Loucy (cell line): ENCODE data around the gene SCAF1.

Experiments used
- H2AFZ ChIP-seq: fragments of 200-600 bp; sonication (generic); 2 replicates; pipeline ENCODE4 v1.6.0; 2016; ENCODE audit warnings: antibody characterized with exemption, mild to moderate bottlenecking, low read length, moderate library complexity
- H3F3A ChIP-seq: fragments of 200-600 bp; 2 replicates; pipeline ENCODE4 v1.6.0; 2016; ENCODE audit warnings: antibody characterized with exemption, low read depth, mild to moderate bottlenecking
- H3K27me3 ChIP-seq: fragments of 200-600 bp; sonication (generic); 2 replicates; pipeline ENCODE4 v1.6.1; 2014; ENCODE audit warnings: low read length, mild to moderate bottlenecking; ENCODE audit not compliant: insufficient read depth, poor library complexity, severe bottlenecking
- H3K36me3 ChIP-seq: fragments of 200-600 bp; sonication (generic); 2 replicates; pipeline ENCODE4 v1.6.1; 2016; ENCODE audit warnings: low read length; ENCODE audit not compliant: insufficient read depth
- H3K4me1 ChIP-seq: fragments of 200-600 bp; sonication (generic); 2 replicates; pipeline ENCODE4 v1.5.1; 2014; ENCODE audit warnings: low read length, mild to moderate bottlenecking; ENCODE audit not compliant: insufficient read depth, poor library complexity, severe bottlenecking
- H3K4me2 ChIP-seq: fragments of 200-600 bp; sonication (generic); 2 replicates; pipeline ENCODE4 v1.6.0; 2014; ENCODE audit warnings: antibody characterized with exemption, low read length, low read depth, mild to moderate bottlenecking; ENCODE audit not compliant: poor library complexity, severe bottlenecking
- H3K4me3 ChIP-seq: fragments of 200-600 bp; sonication (generic); 2 replicates; pipeline ENCODE4 v1.5.1; 2014; ENCODE audit warnings: low read length, mild to moderate bottlenecking, mixed read lengths; ENCODE audit not compliant: poor library complexity, severe bottlenecking
- H3K79me2 ChIP-seq: fragments of 200-600 bp; sonication (generic); 2 replicates; pipeline ENCODE4 v1.6.1; 2014; ENCODE audit warnings: low read length; ENCODE audit not compliant: insufficient read depth
- H3K9ac ChIP-seq: fragments of 200-600 bp; sonication (generic); 2 replicates; pipeline ENCODE4 v1.6.0; 2014; ENCODE audit warnings: mild to moderate bottlenecking, low read depth, low read length, moderate library complexity; ENCODE audit not compliant: poor library complexity, severe bottlenecking
- H3K9me2 ChIP-seq: fragments of 200-600 bp; sonication (generic); replicated peaks from 2 replicates; pipeline ENCODE4 v1.6.1; 2016; ENCODE audit warnings: low read depth, low read length, mixed read lengths
- H3K9me3 ChIP-seq: fragments of 200-600 bp; sonication (generic); 2 replicates; pipeline ENCODE4 v1.6.1; 2014; ENCODE audit warnings: mild to moderate bottlenecking, antibody characterized with exemption, low read length, low read depth; ENCODE audit not compliant: insufficient read depth
- H4K20me1 ChIP-seq: fragments of 200-600 bp; sonication (generic); 2 replicates; pipeline ENCODE4 v1.6.0; 2014; ENCODE audit warnings: antibody characterized with exemption, low read length, mild to moderate bottlenecking; ENCODE audit not compliant: insufficient read depth, poor library complexity, severe bottlenecking
- CTCF ChIP-seq: fragments of 200-600 bp; sonication (generic); conservative IDR thresholded peaks from 2 replicates; pipeline ENCODE4 v1.5.1; 2014; ENCODE audit warnings: mild to moderate bottlenecking, antibody characterized with exemption, low read length
- EZH2phosphoT487 ChIP-seq: fragments of 200-600 bp; IDR thresholded peaks from 2 replicates; pipeline ENCODE4 v1.6.1; 2018; ENCODE audit warnings: antibody characterized with exemption, mild to moderate bottlenecking, moderate library complexity, borderline replicate concordance

The SCAF1 gene

GRCh38 chr19:49677901-49678674 lies 36.1 kb downstream of the SCAF1 start:
- Histone ChIP-seq H3K9ac (peak overlapping the region; percentile 94), H3K4me3 (peak overlapping the region; percentile 99), H4K20me1 (peaks cover 46% of the 10 kb centered on the region), H3K4me2 (peak overlapping the region; percentile 82), H3K27me3 (peaks cover 4% of the 10 kb centered on the region), H3K79me2 (peaks cover 50% of the 10 kb centered on the region), H3K36me3 (peaks cover 20% of the 10 kb centered on the region; the same call in 1 of the 2 replicates), H3K9me3 (no peaks in the 10 kb centered on the region), H3F3A (peaks cover 3% of the 10 kb centered on the region; the same call in 1 of the 2 replicates), H3K9me2 (no peaks in the 10 kb centered on the region), H2AFZ (no peak overlapping the region), H3K4me1 (peaks cover 28% of the 10 kb centered on the region)
- peak; percentile 79 for TF ChIP-seq CTCF
- TF ChIP-seq EZH2phosphoT487, result no peak

GRCh38 chr19:49678985-49679770 lies 37.2 kb downstream of the SCAF1 start:
- Histone ChIP-seq H3K79me2 (peaks cover 50% of the 10 kb centered on the region), H3K9ac (no peak overlapping the region), H3K27me3 (peaks cover 4% of the 10 kb centered on the region), H3K36me3 (peaks cover 29% of the 10 kb centered on the region; the same call in 1 of the 2 replicates), H2AFZ (no peak overlapping the region), H3K4me1 (peaks cover 28% of the 10 kb centered on the region), H4K20me1 (peaks cover 52% of the 10 kb centered on the region), H3K4me2 (peak overlapping the region; percentile 82), H3K4me3 (peak overlapping the region; percentile 99), H3K9me2 (no peaks in the 10 kb centered on the region), H3K9me3 (no peaks in the 10 kb centered on the region), H3F3A (peaks cover 3% of the 10 kb centered on the region; the same call in 1 of the 2 replicates)
- TF ChIP-seq CTCF, result no peak
- no peak for TF ChIP-seq EZH2phosphoT487

GRCh38 chr19:49679771-49680413 lies 37.9 kb downstream of the SCAF1 start:
- Histone ChIP-seq H2AFZ (no peak overlapping the region), H3K27me3 (peaks cover 4% of the 10 kb centered on the region), H4K20me1 (peaks cover 53% of the 10 kb centered on the region), H3K4me3 (peak overlapping the region; percentile 54), H3F3A (peaks cover 1% of the 10 kb centered on the region; the same call in 1 of the 2 replicates), H3K9ac (peak overlapping the region; percentile 43), H3K36me3 (peaks cover 34% of the 10 kb centered on the region; the same call in 1 of the 2 replicates), H3K79me2 (peaks cover 50% of the 10 kb centered on the region), H3K4me1 (peaks cover 28% of the 10 kb centered on the region), H3K9me3 (no peaks in the 10 kb centered on the region), H3K9me2 (no peaks in the 10 kb centered on the region), H3K4me2 (peak overlapping the region; percentile 82)
- no peak for TF ChIP-seq EZH2phosphoT487
- TF ChIP-seq CTCF, result no peak
